ENCODE results near the gene SLC25A3.
A peak's percentile ranks its signal among the peaks of the same experiment; 100 is the strongest.

DNA sequence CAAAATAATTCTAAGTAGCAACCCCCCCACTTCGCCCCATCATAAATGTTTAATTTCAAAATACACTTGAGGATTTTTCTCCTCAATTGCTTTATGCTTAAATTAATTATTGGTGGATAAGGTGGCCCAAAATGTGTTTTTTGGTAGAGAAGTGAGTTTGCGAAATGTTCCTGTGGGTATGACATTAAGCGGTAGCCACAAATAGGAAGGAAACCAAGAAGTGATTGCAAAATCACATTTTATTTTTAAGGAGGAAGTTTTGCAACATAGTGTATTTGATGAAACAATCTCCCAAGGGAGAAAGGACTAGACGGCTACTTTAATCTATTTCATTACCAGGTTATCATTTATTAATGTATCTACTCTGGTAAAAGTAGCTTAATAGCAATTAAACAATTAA, 25.5 kb downstream of the SLC25A3 start:
- TF ChIP-seq POLR2AphosphoS5 (IDR thresholded peaks at IDR 0.05) (peak in 2 of 4 donors; percentile 43 to 45), EP300 (IDR thresholded peaks at IDR 0.05) (peak in 1 of 4 donors; percentile 37)
- TF ChIP-seq, protein P1, sequence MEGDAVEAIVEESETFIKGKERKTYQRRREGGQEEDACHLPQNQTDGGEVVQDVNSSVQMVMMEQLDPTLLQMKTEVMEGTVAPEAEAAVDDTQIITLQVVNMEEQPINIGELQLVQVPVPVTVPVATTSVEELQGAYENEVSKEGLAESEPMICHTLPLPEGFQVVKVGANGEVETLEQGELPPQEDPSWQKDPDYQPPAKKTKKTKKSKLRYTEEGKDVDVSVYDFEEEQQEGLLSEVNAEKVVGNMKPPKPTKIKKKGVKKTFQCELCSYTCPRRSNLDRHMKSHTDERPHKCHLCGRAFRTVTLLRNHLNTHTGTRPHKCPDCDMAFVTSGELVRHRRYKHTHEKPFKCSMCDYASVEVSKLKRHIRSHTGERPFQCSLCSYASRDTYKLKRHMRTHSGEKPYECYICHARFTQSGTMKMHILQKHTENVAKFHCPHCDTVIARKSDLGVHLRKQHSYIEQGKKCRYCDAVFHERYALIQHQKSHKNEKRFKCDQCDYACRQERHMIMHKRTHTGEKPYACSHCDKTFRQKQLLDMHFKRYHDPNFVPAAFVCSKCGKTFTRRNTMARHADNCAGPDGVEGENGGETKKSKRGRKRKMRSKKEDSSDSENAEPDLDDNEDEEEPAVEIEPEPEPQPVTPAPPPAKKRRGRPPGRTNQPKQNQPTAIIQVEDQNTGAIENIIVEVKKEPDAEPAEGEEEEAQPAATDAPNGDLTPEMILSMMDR (IDR thresholded peaks at IDR 0.05) = no peak

All from sigmoid colon (tissue), 4 donors.